GM21526 (cell line): ENCODE measurements around the gene PGM5.

Experiments used
- ATAC-seq: cut with Tn5 transposase; IDR thresholded peaks from one replicate; pipeline ENCODE4 v1.9.1; 2021; ENCODE audit warnings: moderate library complexity; ENCODE audit not compliant: unreplicated experiment, low FRiP score

The PGM5 gene

GRCh38 chr9:68431307-68431706, 74.9 kb downstream of the PGM5 start:
- ATAC-seq, result no peak

GRCh38 chr9:68433531-68434110, 77.2 kb downstream of the PGM5 start:
- no peak for ATAC-seq

- ATAC-seq, result no peak
These were observed 81.4 kb downstream of the PGM5 start for GRCh38 chr9:68437785-68438184.

DNA sequence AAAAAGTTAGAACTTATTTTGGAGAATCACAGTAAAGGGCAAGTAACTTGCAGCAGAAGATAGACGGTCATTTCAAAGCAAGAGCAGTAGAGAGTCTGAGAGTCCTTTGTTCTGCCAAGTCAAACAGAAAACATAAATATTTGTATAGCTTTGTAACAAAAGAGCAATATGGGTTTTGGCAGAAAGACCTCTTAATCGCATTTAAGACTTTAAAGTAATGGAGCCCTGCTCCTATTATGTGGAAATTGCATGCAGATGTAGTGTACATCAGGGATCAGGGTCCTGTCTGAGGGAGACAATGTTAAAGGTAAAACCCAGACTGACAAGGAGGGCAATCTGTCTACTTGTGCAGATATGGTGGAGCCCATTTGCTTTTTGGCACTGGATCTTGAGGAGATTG, 87.2 kb downstream of the PGM5 start:
- no peak for ATAC-seq

DNA sequence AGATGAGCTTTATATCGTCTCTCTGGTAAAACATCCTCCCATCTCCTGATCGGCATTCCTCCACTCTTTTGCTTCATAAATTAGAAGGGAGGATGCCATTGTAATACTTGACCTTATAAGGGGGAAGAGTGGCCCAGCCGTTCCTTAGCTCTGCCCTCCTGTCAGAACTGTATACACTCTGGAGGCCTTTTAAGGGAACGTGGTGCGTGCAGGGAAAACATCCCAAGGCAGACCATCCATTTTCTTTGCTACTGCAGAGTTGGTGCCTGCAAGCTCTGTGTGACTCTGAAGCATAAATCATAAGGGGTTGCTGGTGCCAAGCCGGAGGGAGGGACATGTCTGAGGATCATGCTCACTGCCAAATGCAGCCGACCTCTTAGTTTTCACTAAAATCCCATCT, 90.4 kb downstream of the PGM5 start:
- no peak for ATAC-seq

GRCh38 chr9:68447611-68448010, 91.2 kb downstream of the PGM5 start:
- no peak for ATAC-seq

- ATAC-seq, result no peak
These were observed 98.3 kb downstream of the PGM5 start for GRCh38 chr9:68454579-68455334.

DNA sequence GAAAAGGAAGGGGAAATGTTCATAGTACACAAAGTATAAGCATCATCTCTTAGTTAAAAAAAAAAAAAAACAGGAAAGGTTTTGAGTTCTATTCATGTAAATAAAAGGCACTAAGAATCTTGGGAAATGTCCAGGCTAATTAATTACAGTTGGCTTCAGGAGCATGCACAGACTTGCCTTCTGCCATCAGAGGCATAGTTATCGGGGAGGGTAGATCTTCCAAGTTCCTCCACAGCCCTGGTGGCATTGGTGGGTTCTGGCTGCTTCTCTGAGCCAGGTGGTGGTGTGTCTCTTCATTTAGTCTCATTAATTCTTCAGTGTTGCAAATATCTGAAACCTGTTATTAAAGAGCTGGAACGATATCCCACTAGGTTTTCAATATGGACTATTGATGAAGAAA, 99.0 kb downstream of the PGM5 start:
- no peak for ATAC-seq

DNA sequence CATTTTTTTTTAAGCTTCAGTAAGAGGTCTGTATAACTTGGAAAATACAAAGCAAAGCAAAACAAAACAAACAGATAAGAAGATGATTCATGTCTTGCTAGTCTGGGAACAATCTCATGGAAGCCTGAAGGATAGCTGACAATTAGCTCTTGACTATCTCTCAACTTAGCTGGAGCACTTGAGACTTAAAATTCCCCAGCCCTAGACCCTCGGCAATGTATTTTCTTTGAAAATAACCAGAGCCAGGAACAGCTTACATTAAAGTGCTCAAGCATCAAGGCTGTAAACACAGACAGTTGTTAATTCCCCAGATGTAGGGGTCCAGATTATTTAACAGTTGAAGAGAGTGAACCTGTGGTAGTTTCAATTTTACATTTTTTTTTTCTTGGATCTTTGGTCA, 101.4 kb downstream of the PGM5 start:
- ATAC-seq, result no peak

DNA sequence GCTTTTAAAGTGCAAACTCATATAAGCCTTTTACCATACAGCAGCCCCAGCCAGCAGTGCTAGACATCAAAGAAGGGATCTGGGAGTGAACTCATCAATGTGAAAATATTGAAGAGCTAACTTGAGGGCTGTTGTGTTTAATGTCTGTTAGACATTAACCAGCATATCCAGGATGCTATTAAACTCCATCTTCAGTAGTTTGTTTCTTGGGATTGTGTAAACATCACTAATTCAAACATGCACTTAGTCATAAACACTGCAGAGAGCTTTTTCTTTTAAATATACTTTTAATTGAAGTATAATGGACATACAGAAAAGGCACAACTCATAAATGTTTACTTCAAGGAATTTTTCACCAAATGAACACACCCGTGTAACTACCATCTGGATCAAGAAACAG, 102.5 kb downstream of the PGM5 start:
- no peak for ATAC-seq

- ATAC-seq, result no peak
These were observed 105.8 kb downstream of the PGM5 start for GRCh38 chr9:68462105-68462775.

DNA sequence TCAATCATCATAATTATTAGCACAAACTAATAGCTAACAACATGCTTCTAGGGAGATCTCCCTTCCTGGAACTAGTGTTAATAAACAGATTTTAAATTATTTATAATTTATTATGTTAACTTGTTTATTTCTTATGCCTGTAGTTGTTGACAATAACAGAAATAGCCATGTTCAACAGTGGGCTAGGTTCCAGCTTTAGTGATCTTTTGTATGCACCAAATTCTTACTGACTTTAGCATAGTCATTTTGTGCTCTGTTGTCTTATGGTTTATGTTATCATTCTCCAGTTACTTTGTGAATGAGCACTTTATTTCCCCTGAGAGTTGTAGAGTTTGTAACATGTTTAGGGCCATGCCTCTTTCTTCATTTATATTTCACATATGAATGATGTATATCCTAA, 113.7 kb downstream of the PGM5 start:
- no peak for ATAC-seq

GRCh38 chr9:68470634-68471033, 114.2 kb downstream of the PGM5 start:
- no peak for ATAC-seq

GRCh38 chr9:68472119-68472518, 115.7 kb downstream of the PGM5 start:
- ATAC-seq, result no peak

GRCh38 chr9:68473790-68474189, 117.4 kb downstream of the PGM5 start:
- no peak for ATAC-seq

GRCh38 chr9:68476422-68476821, 120.0 kb downstream of the PGM5 start:
- no peak for ATAC-seq

DNA sequence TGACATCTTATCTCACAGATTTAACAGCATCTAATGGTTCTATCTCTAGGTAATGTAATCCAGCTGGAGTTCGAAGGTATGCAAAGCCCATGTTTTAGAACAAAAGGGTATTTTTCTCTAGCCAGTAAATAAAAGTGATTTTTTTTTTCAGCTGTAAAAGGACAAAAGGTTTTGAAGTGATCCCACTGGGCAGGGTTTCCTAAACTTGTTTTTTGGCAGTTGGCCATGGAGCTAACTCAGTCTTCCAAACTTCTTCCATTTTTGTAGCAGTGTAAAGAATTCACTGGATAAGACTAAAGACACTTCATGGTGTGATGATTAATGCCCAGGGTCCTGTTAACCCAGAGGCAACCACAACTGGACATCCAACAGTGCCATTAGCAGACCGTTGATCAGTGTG, 120.4 kb downstream of the PGM5 start:
- ATAC-seq, result no peak

- no peak for ATAC-seq
These were observed 124.4 kb downstream of the PGM5 start for GRCh38 chr9:68480807-68481206.

GRCh38 chr9:68482548-68482947, 126.1 kb downstream of the PGM5 start:
- no peak for ATAC-seq

DNA sequence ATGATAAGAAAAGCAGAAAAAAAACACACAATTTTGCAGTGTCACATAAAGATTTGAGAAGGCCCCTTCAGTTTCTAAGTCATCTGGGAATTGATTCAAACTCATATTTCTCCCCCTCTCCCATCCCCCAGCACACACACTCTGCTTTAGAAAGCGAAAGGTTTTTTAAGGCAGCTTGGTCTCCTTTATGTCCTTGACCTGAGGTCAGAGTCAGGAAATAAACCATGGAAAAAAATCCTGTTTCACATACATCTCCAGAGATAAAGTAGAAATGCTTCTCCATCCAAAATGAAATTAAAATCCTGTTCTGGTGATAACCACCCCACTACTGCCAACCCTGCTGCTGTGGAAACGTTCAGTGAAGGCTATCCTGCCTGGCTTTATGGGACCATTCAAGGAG, 131.7 kb downstream of the PGM5 start:
- no peak for ATAC-seq

- ATAC-seq, result no peak
These were observed 133.2 kb downstream of the PGM5 start for GRCh38 chr9:68489646-68490045.

DNA sequence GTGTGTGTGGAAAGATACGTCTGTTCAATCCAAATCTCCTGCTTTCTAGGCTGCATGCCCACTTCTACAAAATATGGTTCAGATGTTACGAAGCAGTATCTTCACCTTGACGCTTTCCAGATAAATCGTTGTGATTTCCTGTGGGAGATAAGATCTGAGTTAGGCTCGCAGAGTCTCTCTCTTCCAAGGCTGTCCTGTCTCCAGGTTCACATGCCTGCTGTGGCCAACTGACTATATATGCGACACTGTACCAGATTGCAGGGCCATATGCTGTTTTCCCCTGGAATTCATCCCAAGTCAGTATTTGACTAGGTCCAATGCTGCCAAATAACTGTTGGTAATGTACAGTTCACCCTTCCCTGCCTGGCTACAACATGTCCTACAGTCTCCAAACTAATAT, 136.4 kb downstream of the PGM5 start:
- no peak for ATAC-seq
